Femur (tissue), 1 donor: ENCODE results near the gene MSX1.
"Not testable (repeated sequence)": the region's sequence is repeated elsewhere in the genome, so short reads cannot be mapped to it uniquely, and the experiment has no call there.

Experiments used
- DNase-seq: peaks from one replicate; pipeline ENCODE4 v3.0.0-alpha.2; 2017

Gene MSX1

DNA sequence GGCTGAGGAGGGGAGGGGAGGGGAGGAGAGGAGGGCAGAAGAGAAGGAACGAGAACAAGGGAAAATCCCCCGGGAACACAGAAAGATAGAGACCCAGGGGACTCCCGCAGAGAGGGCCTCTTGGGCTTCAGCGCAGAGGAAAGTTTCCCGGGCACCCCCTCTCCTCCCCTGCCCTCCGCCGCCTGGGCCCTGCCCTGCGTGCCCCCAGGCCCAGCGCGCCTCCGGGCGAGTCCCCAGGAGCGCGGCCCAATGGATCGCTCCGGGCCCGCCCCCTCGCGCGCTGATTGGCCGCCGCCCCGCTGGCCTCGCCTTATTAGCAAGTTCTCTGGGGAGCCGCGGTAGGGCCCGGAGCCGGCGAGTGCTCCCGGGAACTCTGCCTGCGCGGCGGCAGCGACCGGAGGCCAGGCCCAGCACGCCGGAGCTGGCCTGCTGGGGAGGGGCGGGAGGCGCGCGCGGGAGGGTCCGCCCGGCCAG lies at the start of gene MSX1:
Gene MSX1 (plus strand): TSS at position 341 of the 474 bp plus-strand sequence. CDS start 235 bp downstream, outside the sequence.
- peak; percentile 90 for DNase-seq

DNA sequence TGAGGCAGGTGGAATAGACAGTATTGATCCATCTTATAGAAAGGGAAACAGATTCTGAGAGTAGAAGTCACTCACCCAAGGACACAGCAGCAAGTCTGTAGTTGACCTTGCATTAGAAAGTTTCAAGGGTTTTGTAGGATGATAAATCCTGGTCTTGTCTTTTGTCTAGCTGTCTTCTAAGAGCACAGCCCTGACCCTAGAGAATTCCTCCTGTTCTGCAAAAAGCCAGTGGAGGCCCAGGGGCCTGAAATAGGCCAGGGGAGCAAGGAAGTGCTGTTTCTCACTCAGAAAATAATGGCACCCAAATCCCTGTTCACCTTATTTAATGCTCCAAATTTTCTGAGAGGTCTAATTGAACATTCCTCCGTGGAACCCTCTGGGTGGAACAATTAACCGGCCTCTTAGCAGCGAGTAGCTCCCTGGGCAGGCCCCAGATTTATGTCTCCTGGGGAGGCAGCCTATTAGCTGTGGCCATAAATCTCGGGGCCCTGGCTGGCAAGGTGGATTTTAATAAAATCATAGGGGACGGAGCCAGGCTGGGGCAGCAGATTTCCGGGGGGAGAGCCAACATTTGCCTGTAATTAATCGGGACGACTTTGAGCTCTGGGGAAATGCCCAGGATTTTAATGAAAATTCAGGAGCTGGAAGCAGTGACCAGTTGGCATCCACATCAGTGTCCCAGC lies 49.2 kb upstream of the MSX1 start:
- DNase-seq: no peak

DNA sequence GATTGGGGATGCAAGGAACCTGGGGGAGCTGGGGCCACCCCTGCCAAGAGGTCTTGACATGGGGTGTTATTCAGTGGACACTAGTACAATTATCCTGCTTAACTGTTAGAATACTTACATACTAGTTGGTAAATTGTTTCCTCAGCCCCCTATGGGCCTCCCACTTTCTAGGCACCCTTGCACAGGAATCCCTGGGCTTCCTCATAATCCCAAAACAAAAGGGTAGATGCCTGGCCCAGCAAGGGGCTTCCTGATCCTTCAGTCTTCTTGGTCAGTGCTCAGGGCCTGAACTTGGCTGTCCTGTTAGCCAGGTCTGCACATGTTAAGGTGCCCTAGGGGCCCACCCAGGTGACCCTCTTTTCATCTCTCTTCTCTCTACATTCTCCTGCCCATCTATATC lies 48.7 kb upstream of the MSX1 start:
- no peak for DNase-seq

DNA sequence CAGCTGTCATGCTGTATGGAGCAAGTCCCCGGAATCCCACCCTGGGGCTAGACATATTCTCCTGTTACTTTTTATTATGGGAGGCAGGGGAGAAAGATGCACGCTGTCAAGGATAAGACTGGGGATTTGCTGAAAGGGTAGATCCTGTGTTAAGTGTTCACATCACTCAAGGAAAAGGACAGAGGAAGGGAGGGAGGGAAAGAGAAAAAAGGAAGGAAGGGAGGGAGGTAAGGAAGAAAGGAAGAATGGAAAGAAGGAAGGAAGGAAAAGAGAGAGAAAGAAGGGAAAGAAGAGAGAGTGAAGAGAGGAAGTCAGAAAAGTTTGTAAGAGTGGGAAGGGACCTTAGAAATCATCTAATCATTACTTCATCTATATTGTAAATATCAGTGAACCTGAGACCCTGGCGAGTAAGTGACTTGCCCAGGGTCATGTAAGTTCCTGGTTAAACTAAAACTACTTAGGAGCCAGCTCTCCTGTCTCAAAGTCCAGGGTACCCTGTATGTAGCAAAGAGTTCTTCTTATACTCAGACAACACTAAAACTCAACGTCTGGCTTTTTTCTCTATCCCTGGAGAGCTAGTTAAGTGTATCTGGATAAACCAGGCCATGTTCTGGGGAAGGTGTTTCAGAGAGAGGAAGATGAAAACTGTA lies 47.2 kb upstream of the MSX1 start:
- DNase-seq: no peak

DNA sequence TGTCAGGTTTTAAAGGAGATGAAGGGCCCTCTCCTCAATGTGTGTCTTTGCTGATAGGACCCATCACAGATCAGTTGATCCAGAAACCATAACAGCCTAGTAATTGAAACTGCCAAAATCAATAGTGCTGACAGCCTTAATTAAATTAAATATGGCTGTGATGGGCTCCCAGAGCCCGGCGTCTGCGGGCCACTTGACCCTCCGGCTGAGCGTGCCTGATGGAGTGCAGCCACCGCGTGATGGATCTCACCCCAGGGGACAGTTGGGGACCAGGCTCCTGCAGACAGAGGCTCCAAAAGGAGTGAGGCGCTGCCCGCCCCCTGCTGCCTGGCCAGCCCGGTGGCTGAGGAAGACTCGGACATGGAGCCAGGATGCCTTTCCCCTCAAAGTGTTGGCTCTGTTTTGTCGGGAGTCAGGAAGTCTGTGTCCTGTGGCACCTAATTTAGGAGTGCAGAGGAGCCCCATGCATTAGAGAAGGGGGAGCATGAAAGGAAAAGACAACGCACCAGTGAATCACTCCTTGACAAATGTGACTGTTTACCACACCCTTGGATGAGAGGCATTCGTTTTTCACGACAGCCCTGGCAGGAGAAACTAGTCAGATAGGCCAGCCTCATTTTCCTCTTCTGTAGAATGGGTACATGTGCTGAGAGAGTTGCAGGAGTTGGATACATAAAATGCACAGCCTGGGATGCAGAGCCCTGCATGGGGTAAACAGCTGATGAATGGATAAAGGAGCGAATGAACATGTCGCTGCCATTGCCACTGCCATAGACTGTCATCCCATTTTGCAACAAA lies 40.9 kb upstream of the MSX1 start:
- DNase-seq: no peak

DNA sequence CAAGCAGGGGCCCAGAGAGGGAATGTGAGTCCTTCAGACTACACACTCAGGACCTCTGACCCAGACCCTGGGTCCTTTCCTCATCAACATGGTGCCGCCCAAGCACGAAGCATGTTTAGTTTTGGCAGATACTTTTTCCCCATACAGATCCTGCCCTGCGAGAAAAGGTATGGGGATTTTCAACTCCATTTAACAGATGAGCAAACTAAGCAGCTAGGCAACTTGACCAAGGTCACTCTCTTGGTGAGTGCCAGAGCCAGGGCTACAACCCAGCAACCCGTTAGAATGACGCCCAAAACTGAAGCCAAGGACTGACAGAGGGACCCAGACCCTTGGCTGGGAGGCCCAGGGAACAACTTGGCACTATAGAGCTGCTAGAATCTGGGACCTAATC lies 40.3 kb upstream of the MSX1 start:
- no peak for DNase-seq

DNA sequence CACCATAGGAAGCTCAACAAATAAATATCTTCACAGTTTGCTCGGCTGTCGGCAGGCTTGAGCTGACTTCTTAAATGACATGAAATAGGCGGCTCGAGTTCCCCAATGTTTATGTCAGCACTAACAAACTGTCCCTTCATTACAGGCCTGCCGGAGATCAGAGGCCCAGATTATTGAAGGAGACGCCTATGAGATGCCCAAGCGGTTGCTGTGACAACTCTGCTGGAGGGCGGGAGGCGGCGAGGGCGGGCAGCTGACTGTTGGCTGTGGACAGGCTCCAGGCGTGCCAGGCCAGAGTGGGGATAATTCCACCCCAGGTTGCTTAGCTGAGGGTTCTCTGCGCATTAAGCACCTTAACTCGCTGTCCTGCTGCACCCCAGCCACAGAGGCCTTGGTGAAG lies 39.2 kb upstream of the MSX1 start:
- DNase-seq: peak; percentile 24

DNA sequence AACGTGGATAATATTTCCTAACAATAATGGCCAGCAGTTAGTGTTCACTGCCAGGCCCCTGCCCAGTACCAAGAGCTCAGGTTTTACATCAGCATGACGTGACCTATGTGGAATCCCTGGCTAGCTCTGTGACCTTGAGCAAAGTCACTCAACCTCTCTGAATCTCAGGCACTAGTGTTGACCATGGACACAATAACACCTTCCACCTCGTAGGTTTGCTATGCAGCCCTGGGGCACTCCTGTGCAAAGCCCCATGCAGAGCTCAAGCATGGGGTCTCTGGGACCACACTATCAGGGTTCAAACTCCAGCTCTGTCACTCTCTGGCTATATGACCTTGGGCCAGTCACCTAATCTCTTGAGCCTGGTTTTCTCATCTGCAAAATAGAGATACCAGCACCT lies 38.7 kb upstream of the MSX1 start:
- no peak for DNase-seq

DNA sequence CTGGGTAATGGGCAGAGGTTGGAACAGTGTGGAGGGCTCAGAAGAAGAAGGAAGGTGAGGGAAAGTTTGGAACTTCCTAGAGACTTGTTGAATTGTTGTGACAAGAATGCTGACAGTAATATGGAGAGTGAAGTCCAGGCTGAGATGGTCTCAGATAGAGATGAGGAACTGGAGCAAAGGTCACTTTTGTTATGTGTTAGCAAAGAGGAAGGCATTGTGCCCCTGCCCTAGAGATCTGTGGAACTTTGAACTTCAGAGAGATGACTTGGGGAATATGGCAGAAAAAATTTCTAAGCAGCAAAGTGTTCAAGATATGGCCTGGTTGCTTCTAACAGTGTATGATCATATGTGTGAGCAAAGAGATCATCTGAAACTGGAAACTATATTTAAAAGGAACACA lies 37.9 kb upstream of the MSX1 start:
- DNase-seq: no peak

DNA sequence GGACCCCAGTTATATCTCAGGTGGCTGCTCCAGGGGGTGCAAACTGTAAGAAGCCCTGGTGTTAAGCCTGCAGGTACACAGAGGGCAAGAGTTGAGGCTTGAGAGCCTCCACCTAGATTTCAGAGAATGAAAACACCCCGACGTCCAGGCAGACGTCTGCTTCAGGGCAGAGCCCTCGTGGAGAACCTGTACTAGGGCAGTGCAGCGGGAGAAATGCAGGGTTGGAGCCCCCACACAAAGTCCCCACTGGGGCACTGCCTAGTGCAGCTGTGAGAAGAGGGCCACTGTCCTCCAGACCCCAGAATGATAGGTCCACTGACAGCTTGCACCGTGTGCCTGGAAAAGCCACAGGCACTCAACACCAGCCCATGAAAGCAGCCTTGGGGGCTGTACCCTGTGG lies 37.2 kb upstream of the MSX1 start:
- DNase-seq: not testable (repeated sequence)

DNA sequence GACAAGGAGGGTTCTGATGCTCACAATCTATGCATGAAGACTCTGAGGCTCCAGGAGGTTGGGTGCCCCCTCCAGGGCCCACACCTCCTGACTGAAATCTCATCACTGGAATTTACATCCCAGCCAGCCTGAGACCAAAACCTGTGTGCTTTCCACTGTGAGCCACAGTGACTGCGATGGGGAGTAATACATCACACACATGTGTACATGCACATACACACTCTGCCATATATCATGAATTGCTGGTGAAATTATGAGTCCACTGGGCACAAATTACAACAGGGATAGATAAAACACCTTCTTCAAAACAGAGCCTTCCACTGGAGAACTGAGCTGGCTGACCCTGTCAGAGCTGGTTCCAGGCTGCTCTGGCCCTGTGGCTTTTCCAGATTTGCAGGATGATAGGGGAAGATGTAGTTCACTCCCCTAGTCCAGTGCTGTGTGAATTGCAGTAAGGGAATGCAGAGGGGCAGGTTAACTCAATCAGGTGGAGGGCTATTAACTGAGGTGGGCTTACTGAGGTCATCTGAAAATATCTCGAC lies 35.8 kb upstream of the MSX1 start:
- no peak for DNase-seq

DNA sequence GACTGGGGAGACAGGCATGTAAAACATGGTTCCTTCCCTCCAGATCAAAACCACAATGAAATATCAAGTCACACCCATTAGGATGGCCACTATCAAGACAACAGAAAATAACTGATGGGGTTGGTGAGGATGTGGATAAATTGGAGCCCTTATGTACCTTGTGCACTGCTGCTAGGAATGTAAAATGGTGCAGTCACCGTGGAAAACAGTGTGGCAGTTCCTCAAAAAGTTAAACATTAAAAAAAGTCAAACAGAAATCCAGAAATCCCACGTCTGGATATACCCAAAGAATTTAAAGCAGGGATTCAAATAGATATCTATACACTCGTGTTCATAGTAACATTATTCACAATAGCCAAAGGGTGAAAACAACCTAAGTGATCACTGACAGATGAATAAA lies 35.2 kb upstream of the MSX1 start:
- DNase-seq: no peak

DNA sequence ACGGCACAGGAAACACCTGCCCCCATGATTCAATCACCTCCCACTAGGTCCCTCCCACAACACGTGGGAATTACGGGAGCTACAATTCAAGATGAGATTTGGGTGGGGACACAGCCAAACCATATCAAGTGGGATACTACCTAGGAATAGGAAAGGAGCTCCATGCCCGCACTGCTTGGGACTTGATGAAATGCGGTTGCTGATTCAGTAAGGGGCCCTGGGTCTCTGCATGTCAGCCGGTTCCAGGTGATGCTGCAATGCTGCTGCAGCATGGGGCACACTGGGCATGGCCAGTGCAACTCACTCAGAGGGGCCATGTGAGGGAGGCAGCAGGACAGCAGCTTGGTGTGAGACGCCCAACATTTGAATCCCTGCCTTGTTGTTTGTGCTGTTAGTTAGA lies 34.0 kb upstream of the MSX1 start:
- no peak for DNase-seq

DNA sequence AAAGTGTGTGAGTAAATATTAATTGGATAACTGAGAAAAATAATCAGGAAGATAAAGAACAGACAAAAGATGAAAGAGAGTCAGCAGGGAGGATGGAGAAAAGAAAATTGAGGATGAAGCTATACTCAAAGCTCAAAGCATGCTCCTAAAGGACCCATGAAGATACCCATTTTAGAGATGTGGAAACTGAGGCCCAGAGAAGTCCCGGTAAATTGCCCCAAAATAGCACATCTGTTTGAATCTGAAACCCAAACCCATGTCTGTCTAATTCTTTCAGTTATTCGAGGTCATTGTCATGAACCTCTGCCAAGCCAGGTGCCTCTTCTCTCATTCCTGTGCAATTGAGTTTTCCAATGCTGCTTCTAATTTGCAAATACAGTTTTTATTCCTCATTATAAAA lies 29.6 kb upstream of the MSX1 start:
- no peak for DNase-seq

DNA sequence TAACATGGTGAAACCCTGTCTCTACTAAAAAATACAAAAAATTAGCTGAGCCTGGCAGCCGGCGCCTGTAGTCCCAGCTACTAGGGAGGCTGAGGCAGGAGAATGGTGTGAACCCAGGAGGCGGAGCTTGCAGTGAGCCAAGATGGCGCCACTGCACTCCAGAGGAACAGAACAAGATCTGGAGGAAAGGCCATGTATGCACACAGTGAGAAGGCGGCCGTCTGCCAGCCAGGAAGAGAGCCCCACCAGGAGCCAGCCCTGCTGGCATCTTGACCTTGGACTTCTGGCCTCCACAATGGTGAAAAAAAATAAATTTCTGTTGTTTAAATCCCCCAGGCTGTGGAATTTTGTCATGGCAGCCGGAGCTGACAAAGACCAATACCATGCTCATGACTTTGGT lies 28.2 kb upstream of the MSX1 start:
- DNase-seq: no peak

DNA sequence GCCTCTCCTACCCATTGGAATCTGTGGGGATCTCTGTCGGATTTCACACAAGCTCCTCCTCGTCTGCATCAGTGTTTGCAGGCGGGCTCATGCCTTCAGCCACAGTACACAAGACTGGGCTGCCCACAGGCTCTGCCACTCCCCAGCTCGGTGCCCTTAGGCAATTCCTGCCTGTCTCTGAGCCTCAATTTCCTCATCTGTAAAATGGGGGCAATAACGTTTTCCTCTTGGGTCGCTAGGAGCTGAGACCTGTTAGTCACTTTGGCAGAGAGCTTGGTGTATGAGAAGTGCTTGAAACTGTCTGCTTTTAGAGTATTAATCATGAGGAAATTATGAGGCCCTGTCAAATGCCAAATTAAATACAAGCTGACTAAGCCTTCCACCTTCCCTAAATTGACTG lies 27.6 kb upstream of the MSX1 start:
- no peak for DNase-seq

DNA sequence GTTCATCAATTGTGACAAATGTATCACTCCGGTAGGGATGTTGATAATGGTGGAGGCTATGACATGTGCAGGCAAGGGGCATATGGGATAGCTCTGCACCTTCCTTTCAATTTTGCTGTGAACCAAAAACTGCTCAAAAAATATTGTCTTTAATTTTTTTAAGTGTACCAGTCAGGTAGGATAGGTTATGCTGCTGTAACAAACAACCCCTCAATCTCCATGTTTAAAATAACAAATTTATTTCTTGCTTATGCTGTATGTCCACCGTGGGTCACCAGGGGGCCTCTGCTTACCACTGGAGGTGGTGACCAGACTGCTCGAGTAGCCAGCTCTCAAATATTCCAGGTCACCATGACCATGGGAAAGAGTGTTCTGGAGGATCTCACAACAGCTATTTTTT lies 23.4 kb upstream of the MSX1 start:
- no peak for DNase-seq

DNA sequence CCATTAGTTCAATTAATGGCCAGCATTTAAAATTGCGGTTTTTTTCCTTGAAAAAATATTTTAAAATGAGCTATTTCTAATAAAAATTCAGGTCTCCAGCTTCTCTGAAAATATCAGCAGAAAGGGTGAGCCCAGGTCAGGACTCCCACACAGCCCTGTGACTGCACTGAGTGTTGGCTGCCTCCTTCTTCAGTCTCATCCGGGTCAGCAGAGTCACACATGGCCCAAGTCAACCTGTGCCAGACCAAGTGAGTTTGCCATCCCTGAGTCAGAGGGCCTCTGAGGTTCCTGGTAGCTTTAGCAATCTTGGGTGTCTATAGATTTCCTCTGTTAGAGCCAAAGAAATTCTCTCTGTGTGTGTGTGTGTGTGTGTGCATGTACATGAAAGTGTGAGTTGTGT lies 22.1 kb upstream of the MSX1 start:
- no peak for DNase-seq

DNA sequence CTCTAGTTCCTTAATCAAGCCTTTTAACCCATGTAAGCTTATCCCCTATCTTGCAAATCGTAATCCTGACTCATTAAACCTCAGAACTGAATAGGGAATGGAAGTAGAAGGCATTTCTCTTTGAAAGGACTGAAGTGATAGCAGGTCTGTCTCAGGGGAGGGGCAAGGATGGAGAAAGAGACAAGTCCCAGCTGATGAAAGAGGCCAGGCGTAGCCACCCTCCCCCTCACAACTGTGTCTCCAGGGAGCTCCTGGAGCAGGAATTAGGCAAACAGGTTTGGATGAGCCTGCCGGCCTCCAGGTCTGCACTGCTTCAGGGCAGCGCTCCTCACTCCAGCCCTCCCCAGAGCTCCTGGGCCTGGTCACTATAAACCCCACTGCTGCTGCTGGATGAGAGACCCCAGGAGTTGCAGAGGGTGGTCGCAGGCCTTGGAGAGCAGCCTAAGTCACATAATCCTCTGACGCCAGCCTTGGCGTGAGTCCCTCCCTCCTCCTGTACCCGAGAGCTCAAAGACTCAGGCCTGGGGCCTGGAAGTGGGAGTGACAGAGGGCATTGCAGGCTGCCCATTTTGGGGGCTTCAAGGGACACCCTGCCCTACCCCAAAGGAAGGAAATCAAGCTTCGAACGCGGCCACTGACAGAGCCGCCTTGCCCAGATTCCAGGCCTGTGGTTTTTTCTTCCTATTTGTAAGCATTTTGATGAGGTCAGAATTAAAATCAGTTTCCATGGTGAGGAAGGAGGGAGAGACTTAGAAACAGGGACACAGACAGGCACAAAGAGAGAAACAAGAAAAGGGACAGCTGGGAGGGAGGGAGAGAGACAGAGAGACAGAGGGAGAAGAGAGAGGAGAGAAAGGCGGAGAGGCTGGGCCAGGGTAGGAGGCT lies 21.2 kb upstream of the MSX1 start:
- no peak for DNase-seq

DNA sequence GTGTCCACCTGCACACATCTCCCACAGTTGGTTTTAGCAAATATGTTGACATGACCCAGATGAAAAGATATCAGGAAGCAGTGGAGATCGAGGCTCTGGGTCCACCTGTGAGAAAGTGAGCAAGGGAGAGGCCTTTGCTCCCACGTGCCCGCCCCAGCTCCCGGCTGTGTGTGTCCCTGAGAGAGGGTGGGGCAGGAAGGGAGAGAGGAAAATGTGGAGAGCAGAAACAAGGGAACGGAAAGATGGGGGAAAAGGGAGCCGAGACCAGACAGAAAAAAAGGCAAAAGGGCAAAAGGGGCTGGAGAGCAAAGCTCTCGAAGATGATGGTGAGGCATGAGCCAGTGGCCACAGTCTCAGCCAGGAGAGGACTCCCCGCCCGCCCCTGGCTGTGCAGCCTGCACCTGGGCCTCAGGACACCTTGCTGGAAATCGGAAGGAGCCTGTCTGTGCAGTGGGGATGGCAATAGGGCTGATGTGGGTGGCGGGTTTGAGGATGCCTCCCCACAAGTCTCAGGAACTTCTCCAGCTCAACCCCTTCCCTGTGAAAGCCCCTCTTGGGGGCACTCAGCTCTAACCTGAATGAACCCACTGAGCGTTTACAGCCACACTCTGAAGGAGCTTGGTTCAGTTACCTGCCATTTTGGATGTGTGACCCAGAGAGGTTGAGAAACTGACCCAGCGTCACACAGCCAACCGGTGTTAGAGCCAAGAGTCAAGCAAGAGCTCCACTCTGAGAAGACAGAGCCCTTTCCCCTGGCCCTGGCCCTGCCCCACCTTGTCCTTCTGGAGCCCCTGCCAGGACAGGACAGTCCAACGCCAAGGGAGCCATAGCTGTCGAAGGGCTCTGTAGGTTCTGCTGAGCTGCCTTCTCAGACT lies 20.3 kb upstream of the MSX1 start:
- no peak for DNase-seq

DNA sequence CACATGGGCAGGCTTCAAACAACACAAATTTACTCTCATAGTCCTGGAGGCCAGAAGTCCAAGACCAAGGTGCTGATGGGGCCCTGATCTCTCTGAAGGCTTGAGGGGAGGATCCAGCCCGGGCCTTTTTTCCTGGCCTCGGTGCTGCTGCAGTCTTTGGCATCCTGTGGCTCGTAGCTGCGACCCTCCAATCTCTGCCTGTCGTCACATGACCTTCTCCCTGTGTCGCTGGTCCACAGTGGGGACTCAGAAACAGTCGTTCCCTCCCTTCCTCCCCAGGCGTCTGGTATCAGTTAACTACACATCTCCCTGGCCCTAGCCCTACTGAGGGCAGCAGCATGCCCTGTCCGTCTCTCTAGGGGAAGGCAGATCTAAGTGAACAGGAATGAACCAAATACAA lies 19.1 kb upstream of the MSX1 start:
- DNase-seq: no peak

DNA sequence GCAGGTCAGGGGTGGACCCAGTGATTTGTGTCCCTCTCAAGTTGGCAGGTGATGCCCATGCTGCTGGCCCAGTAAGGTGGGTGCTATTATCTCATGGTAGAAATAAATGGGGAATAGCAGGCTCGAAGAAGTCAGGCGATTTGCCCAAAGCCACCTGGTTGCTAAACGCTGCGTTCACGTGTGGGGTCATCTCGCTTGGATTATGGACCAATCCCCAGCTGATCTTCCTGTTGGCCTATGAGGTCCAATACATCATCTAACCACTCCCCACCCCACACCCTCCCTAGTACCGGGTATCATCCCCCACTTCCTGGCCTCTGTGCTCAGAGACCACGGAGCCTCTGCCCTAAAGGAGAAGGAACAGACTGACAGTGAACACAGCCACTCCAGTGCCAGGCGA lies 18.3 kb upstream of the MSX1 start:
- no peak for DNase-seq
